ENCODE results near the gene NUDT6. TPM values are rescaled to one million over a fixed set of nuclear protein-coding genes. Genes with fewer than 3 reads are reported as not detected.

NUDT6 gene
- polyA plus RNA-seq, 1 experiment, result 5.9 TPM

DNA sequence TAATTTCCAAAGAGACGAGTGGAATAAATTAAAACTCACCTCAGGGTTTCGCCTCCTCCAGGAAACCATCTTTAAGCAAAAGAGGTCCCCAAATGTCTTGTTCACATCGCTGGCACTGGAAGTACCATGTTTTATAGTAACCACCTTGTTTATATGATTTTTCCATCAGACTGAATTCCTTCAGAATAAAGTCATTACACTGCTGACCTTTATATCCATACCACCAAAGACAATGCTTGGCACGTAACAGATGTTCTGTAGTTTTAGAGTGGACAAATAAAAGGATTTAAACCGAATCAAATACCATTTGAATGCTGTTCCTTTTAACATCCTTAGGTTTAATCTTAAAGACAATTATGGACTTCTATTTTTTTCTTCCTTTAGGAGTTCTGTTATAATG, 4.7 kb downstream of the NUDT6 start:
- Histone ChIP-seq H3K27me3 (ENCODE audit: control insufficient read depth, insufficient read depth, low read length) (no peaks in the 10 kb centered on the region), H3K9me3 (ENCODE audit: control insufficient read depth, insufficient read depth, low read length) (no peaks in the 10 kb centered on the region; the same call in 1 of the 2 replicates), H3K27ac (ENCODE audit: low read depth, low read length) (no peak overlapping the region), H3K4me3 (ENCODE audit: low read depth, low read length) (no peak overlapping the region)
- CTCF ChIA-PET, result no interaction called here
- no peak for DNase-seq (ENCODE audit: low read depth, low spot score)
- POLR2A ChIA-PET, result no interaction called here
- TF ChIP-seq, protein P1, sequence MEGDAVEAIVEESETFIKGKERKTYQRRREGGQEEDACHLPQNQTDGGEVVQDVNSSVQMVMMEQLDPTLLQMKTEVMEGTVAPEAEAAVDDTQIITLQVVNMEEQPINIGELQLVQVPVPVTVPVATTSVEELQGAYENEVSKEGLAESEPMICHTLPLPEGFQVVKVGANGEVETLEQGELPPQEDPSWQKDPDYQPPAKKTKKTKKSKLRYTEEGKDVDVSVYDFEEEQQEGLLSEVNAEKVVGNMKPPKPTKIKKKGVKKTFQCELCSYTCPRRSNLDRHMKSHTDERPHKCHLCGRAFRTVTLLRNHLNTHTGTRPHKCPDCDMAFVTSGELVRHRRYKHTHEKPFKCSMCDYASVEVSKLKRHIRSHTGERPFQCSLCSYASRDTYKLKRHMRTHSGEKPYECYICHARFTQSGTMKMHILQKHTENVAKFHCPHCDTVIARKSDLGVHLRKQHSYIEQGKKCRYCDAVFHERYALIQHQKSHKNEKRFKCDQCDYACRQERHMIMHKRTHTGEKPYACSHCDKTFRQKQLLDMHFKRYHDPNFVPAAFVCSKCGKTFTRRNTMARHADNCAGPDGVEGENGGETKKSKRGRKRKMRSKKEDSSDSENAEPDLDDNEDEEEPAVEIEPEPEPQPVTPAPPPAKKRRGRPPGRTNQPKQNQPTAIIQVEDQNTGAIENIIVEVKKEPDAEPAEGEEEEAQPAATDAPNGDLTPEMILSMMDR (IDR thresholded peaks at IDR 0.05; ENCODE audit: low read depth, low read length), result no peak

DNA sequence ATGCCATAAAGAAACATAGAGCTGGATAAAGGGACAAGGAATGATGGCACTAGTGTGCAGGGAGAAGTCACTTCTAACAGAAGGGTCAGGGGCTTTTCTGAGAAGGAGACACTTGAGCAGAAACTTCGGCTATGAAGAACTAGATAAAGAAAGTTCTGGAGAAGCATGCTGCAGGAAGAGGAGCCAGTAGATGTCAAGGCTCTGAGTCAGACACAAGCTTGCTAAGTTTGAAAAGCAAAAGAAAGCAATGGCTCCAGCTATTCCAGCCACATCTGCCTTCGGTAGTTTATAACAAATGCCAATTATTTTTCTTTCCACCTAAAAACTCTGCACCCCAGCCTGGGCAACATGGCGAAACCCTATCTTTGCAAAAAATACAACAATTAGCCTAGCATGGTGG, 7.5 kb downstream of the NUDT6 start:
- Histone ChIP-seq H3K9me3 (ENCODE audit: control insufficient read depth, insufficient read depth, low read length) (no peaks in the 10 kb centered on the region), H3K27me3 (ENCODE audit: control insufficient read depth, insufficient read depth, low read length) (no peaks in the 10 kb centered on the region), H3K27ac (ENCODE audit: low read depth, low read length) (no peak overlapping the region), H3K4me3 (ENCODE audit: low read depth, low read length) (no peak overlapping the region)
- peak; percentile 29 for DNase-seq (ENCODE audit: low read depth, low spot score)
- ChIA-PET CTCF (interaction anchor here (0.7 to 3.5 kb wide), 47 partner anchors 9 to 337 kb away, joined by 3 to 87 read pairs (median 5); partner anchors contain the start of gene BBS12), POLR2A (no interaction called here)
- TF ChIP-seq, protein P1 (IDR thresholded peaks at IDR 0.05; ENCODE audit: low read depth, low read length), result no peak

DNA sequence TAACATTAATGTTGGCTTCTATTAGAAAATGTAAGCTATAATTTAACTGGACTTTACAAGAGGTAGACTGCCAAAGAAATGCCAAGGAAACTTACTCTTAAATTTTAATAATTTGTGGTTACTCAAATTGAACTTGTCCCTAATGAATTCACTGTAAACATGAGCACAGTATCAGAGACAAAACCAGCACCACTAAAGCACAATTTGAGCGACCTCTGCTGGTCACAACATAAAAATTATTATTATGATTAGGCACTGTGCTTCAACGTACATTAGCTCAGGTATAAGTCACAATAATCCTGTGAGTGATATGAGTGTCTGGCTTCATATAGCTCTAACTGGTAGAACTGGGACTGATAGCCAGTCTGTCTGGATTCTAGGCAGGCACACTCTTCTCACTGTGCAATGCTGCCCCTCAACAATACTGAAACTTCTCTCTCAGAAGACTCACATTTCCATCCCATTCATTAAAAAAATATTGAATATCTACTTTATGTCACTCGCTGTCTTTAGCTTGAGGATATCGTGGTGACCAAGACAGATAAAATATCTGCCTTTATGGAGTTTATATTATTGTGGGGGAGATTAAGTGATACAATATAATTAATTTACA, 8.0 kb downstream of the NUDT6 start:
- peak; percentile 29 for DNase-seq (ENCODE audit: low read depth, low spot score)
- TF ChIP-seq, protein P1 (IDR thresholded peaks at IDR 0.05; ENCODE audit: low read depth, low read length), result peak; percentile 59
- ChIA-PET CTCF (interaction anchor here (0.6 to 3.5 kb wide), 64 partner anchors 8 to 603 kb away, joined by 3 to 87 read pairs (median 4); partner anchors contain the start of genes BBS12 and NUDT6), POLR2A (no interaction called here)
- Histone ChIP-seq H3K27ac (ENCODE audit: low read depth, low read length) (no peak overlapping the region), H3K4me3 (ENCODE audit: low read depth, low read length) (peak overlapping the region; percentile 11; the same call in 1 of the 2 replicates), H3K27me3 (ENCODE audit: control insufficient read depth, insufficient read depth, low read length) (no peaks in the 10 kb centered on the region), H3K9me3 (ENCODE audit: control insufficient read depth, insufficient read depth, low read length) (no peaks in the 10 kb centered on the region)

DNA sequence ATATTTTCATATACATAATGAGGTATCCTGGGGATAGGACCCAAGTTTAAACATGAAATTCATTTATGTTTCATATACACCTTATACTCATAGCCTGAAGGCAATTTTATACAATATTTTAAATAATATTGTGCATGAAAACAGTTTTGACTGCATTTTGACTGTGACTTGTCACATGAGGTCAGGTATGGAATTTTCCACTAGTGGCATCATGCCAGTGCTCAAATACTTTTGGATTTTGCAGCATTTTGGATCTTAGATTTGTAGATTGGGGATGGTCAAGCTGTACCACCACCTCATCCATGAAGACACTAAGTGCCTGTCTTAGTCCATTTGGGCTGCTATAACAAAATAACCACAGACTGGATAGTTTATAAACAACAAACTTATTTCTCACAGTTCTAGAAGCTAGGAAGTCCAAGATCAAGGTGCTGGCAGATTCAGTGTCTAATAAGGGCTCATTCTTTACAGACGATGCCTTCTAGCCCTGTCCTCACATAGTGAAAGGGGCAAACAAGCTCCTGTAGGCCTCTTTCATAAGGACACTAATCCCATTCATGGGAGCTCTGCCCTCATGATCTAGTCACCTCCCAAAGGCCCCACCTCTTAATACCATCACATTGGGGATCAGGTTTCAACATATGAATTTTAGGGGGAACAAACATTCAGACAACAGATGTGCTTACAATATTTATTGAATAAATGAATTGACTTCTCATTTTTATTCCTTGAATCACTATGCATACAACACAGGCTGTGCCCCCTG, 9.4 kb downstream of the NUDT6 start:
- TF ChIP-seq, protein P1 (IDR thresholded peaks at IDR 0.05; ENCODE audit: low read depth, low read length), result no peak
- Histone ChIP-seq H3K4me3 (ENCODE audit: low read depth, low read length) (no peak overlapping the region), H3K9me3 (ENCODE audit: control insufficient read depth, insufficient read depth, low read length) (no peaks in the 10 kb centered on the region), H3K27me3 (ENCODE audit: control insufficient read depth, insufficient read depth, low read length) (no peaks in the 10 kb centered on the region), H3K27ac (ENCODE audit: low read depth, low read length) (no peak overlapping the region)
- POLR2A ChIA-PET, result no interaction called here
- CTCF ChIA-PET, result interaction anchor here (0.9 to 3.5 kb wide), 20 partner anchors 9 to 240 kb away, joined by 3 to 87 read pairs (median 9); partner anchors contain the start of genes BBS12 and NUDT6
- DNase-seq (ENCODE audit: low read depth, low spot score), result no peak

DNA sequence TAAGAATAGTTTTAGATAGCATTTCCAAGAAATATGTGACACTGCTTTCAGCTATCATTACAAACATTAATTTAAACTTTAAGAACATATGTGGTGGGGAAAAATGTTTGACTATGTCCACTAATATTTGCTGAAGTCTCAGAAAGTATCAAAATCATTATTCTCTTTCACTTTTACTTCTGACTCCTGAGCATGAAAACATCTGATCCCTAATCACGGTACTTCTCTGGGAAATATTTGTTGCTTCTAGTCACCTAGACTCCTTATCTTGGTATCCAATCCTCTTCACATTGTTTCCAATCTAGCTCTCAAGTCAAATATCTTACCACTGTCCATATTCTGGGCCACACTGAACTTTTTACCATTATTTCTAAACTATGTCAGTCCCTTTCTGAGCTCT, 10.8 kb downstream of the NUDT6 start:
- Histone ChIP-seq H3K4me3 (ENCODE audit: low read depth, low read length) (no peak overlapping the region), H3K27me3 (ENCODE audit: control insufficient read depth, insufficient read depth, low read length) (no peaks in the 10 kb centered on the region), H3K9me3 (ENCODE audit: control insufficient read depth, insufficient read depth, low read length) (no peaks in the 10 kb centered on the region), H3K27ac (ENCODE audit: low read depth, low read length) (no peak overlapping the region)
- CTCF ChIA-PET, result interaction anchor here (0.7 to 2.8 kb wide), 4 partner anchors 11 to 334 kb away, joined by 3 to 20 read pairs (median 4); partner anchors contain the start of gene NUDT6
- TF ChIP-seq, protein P1 (IDR thresholded peaks at IDR 0.05; ENCODE audit: low read depth, low read length), result no peak
- no peak for DNase-seq (ENCODE audit: low read depth, low spot score)
- POLR2A ChIA-PET, result no interaction called here
